H9 (cell line): ENCODE results near the gene FNDC3B. TPM values are rescaled to one million over a fixed set of nuclear protein-coding genes. Genes with fewer than 3 reads are reported as not detected.

Experiments
- DNase-seq: peaks from one replicate; pipeline ENCODE4 v3.0.0-alpha.2; 2017
- H2AFZ ChIP-seq: one replicate; pipeline ENCODE4 v1.6.1; 2013; ENCODE audit warnings: mild to moderate bottlenecking, low read length, control low read depth, moderate library complexity
- H2AK5ac ChIP-seq: 2 replicates; pipeline ENCODE4 v1.6.1; 2013; ENCODE audit warnings: low read length, control low read depth, mixed read lengths; ENCODE audit not compliant: insufficient read length
- H2BK120ac ChIP-seq: one replicate; pipeline ENCODE4 v1.6.1; 2013; ENCODE audit warnings: low read depth, mild to moderate bottlenecking, low read length, control low read depth, inconsistent platforms; ENCODE audit not compliant: poor library complexity, severe bottlenecking
- H2BK12ac ChIP-seq: 2 replicates; pipeline ENCODE4 v1.6.1; 2013; ENCODE audit warnings: low read length, control low read depth, mixed read lengths, low read depth; ENCODE audit not compliant: insufficient read length
- H2BK15ac ChIP-seq: 2 replicates; pipeline ENCODE4 v1.6.1; 2013; ENCODE audit warnings: low read depth, low read length, control low read depth
- H2BK20ac ChIP-seq: one replicate; pipeline ENCODE4 v1.6.1; 2013; ENCODE audit warnings: low read depth, mild to moderate bottlenecking, low read length, control low read depth, inconsistent platforms; ENCODE audit not compliant: poor library complexity, severe bottlenecking
- H2BK5ac ChIP-seq: 2 replicates; pipeline ENCODE4 v1.6.1; 2013; ENCODE audit warnings: low read length, control low read depth, mixed read lengths; ENCODE audit not compliant: insufficient read length
- H3K14ac ChIP-seq: 2 replicates; pipeline ENCODE4 v1.6.1; 2013; ENCODE audit warnings: low read length, control low read depth; ENCODE audit not compliant: insufficient read depth
- H3K18ac ChIP-seq: 2 replicates; pipeline ENCODE4 v1.6.1; 2013; ENCODE audit warnings: low read depth, mild to moderate bottlenecking, mixed read lengths, low read length, control low read depth; ENCODE audit not compliant: insufficient read length
- H3K23ac ChIP-seq: 2 replicates; pipeline ENCODE4 v1.6.1; 2013; ENCODE audit warnings: low read length, control low read depth, mixed read lengths, low read depth; ENCODE audit not compliant: insufficient read length
- H3K23me2 ChIP-seq: 2 replicates; pipeline ENCODE4 v1.6.1; 2013; ENCODE audit warnings: low read depth, mild to moderate bottlenecking, mixed read lengths, low read length, control low read depth; ENCODE audit not compliant: insufficient read length, poor library complexity, severe bottlenecking
- H3K27ac ChIP-seq: 2 replicates; pipeline ENCODE4 v1.5.1; 2013; ENCODE audit warnings: low read length, control low read depth, mixed read lengths, low read depth; ENCODE audit not compliant: insufficient read length
- H3K27me3 ChIP-seq: 2 replicates; pipeline ENCODE4 v1.6.1; 2013; ENCODE audit warnings: low read length, control low read depth, inconsistent platforms; ENCODE audit not compliant: insufficient read depth
- H3K4ac ChIP-seq: 2 replicates; pipeline ENCODE4 v1.6.1; 2013; ENCODE audit warnings: low read depth, mild to moderate bottlenecking, control low read depth, inconsistent platforms, low read length, moderate library complexity
- H3K4me1 ChIP-seq: 2 replicates; pipeline ENCODE4 v1.6.1; 2013; ENCODE audit warnings: low read length, control low read depth, inconsistent platforms; ENCODE audit not compliant: insufficient read depth
- H3K4me2 ChIP-seq: 2 replicates; pipeline ENCODE4 v1.6.1; 2013; ENCODE audit warnings: low read length, control low read depth, mixed read lengths; ENCODE audit not compliant: insufficient read length, insufficient read depth
- H3K56ac ChIP-seq: 2 replicates; pipeline ENCODE4 v1.6.1; 2013; ENCODE audit warnings: low read depth, mild to moderate bottlenecking, mixed read lengths, low read length, control low read depth; ENCODE audit not compliant: insufficient read length
- H3K79me1 ChIP-seq: 2 replicates; pipeline ENCODE4 v1.6.1; 2013; ENCODE audit warnings: low read depth, mild to moderate bottlenecking, moderate library complexity, low read length, control low read depth, inconsistent platforms; ENCODE audit not compliant: insufficient read depth, poor library complexity, severe bottlenecking
- H3K79me2 ChIP-seq: 2 replicates; pipeline ENCODE4 v1.6.1; 2013; ENCODE audit warnings: low read length, control low read depth, inconsistent platforms; ENCODE audit not compliant: insufficient read depth
- H3K9ac ChIP-seq: 2 replicates; pipeline ENCODE4 v1.6.1; 2013; ENCODE audit warnings: low read length, control low read depth, mixed read lengths; ENCODE audit not compliant: insufficient read length; ENCODE audit errors: extremely low read depth
- H3K9me3 ChIP-seq: one replicate; pipeline ENCODE4 v1.6.1; 2013; ENCODE audit warnings: low read depth, low read length, inconsistent platforms; ENCODE audit not compliant: control insufficient read depth
- H3T11ph ChIP-seq: one replicate; pipeline ENCODE4 v1.6.1; 2013; ENCODE audit warnings: mild to moderate bottlenecking, low read length, control low read depth, inconsistent platforms
- H4K20me1 ChIP-seq: one replicate; pipeline ENCODE4 v1.6.1; 2013; ENCODE audit not compliant: control insufficient read depth, insufficient read length, insufficient read depth
- H4K5ac ChIP-seq: 2 replicates; pipeline ENCODE4 v1.6.1; 2013; ENCODE audit warnings: low read depth, mild to moderate bottlenecking, mixed read lengths, low read length, control low read depth; ENCODE audit not compliant: insufficient read length
- H4K8ac ChIP-seq: replicated peaks from 2 replicates; pipeline ENCODE4 v1.6.1; 2013; ENCODE audit warnings: low read length, control low read depth, mixed read lengths, low read depth; ENCODE audit not compliant: insufficient read length
- H4K91ac ChIP-seq: 2 replicates; pipeline ENCODE4 v1.6.1; 2013; ENCODE audit warnings: low read depth, mild to moderate bottlenecking, moderate library complexity, mixed read lengths, low read length, control low read depth; ENCODE audit not compliant: insufficient read length
- H3K27ac Mint-ChIP-seq, 3 experiments: 2 replicates in 2 of 3; 3 replicates in 1 of 3; pipeline ENCODE4 v1.8.0; 2020 to 2021; ENCODE audit warnings: mixed read lengths in 3 of 3, mild to moderate bottlenecking in 1 of 3, moderate library complexity in 1 of 3
- H3K27me3 Mint-ChIP-seq: 2 replicates; pipeline ENCODE4 v1.8.0; 2021; ENCODE audit warnings: low read depth, mild to moderate bottlenecking, moderate library complexity, mixed read lengths
- H3K36me3 Mint-ChIP-seq, 3 experiments: 2 replicates in 2 of 3; 3 replicates in 1 of 3; pipeline ENCODE4 v1.8.0; 2020 to 2021; ENCODE audit warnings: low read depth in 3 of 3, mixed read lengths in 3 of 3; ENCODE audit not compliant: insufficient read depth in 1 of 3
- H3K4me1 Mint-ChIP-seq, 2 experiments: 2 replicates each; pipeline ENCODE4 v1.8.0; 2020; ENCODE audit warnings: mixed read lengths in 2 of 2
- H3K4me3 Mint-ChIP-seq, 2 experiments: 2 replicates in 1 of 2; 3 replicates in 1 of 2; pipeline ENCODE4 v1.8.0; 2020 to 2021; ENCODE audit warnings: mild to moderate bottlenecking in 2 of 2, mixed read lengths in 2 of 2, moderate library complexity in 1 of 2
- H3K9me3 Mint-ChIP-seq, 2 experiments: 2 replicates in 1 of 2; 3 replicates in 1 of 2; pipeline ENCODE4 v1.8.0; 2020; ENCODE audit warnings: mild to moderate bottlenecking in 2 of 2, mixed read lengths in 2 of 2, moderate library complexity in 1 of 2
- WGBS: extraction: QIAGEN DNeasy Blood & Tissue Kit; methylation state at CpG from one replicate; pipeline ENCODE4 v1.1.7; 2013; ENCODE audit warnings: missing lambda C conversion rate, low lambda C conversion rate, mixed read lengths; ENCODE audit not compliant: insufficient read length; ENCODE audit errors: extremely low coverage; 5-methylcytosine and 5-hydroxymethylcytosine counted together
- total RNA-seq: library from RNA; stranded (reverse); gene quantifications from 2 replicates; pipeline ENCODE4 v1.2.1, GENCODE V29; 2021
- TF ChIP-seq, protein P1 (sequence below): fragments of 200-600 bp; sonication (generic); conservative IDR thresholded peaks from 3 replicates; pipeline ENCODE4 v1.8.0; 2021; ENCODE audit warnings: antibody characterized with exemption, mild to moderate bottlenecking

The FNDC3B gene
- total RNA-seq, 1 experiment from 2014 or later, result 43.8 TPM

DNA sequence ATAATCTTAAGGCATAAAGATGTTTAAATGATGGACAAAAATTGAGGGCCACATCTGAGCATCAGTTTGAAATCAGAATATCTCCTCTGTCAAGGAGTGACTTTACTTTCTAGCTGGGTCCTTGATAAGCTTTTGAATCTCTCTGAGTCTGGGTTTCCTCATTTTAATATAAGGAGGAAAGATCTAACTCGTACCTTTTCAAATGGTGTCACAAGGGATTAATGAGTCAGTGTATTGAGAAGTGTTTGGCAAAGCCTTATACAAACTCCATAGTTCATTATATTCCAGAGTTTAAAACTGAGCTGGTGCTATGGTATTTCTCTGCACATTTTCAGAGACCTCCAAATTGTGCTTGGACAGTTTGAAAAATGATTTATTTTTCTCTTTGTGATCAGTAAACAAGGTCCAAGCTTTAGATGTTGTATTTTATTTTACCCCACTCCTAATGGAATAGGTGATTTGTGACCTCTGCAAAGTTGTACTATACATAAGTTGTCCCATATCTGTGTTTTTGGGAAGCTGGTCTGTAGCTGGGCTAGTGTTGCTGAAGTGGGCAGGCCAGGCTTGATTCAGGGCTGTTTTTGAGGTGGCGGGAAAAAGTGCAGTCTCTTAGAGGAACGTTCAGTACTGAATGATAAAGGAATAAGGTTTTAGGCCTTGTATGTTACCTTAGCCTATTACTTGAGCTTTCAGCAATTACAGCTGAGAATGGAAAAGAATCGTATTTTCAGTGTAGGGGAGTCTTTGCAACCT is 5.6 kb downstream of the FNDC3B start:
- peaks cover 46 to 52% of the 10 kb centered on the region in 2 experiments for H3K4me1 Mint-ChIP-seq

More for the DNA sequence above, 5.6 kb downstream of the FNDC3B start:
- no peak overlapping the region for H4K5ac ChIP-seq
- no peak overlapping the region for H3K4ac ChIP-seq
- no peak overlapping the region for H2AFZ ChIP-seq
- no peaks in the 10 kb centered on the region for H3K9me3 ChIP-seq
- no peaks in the 10 kb centered on the region for H4K20me1 ChIP-seq
- H3K27me3 Mint-ChIP-seq, result no peaks in the 10 kb centered on the region
- no peak overlapping the region for H3K9ac ChIP-seq
- no peak overlapping the region for H2BK5ac ChIP-seq
- H3K79me1 ChIP-seq, result no peaks in the 10 kb centered on the region
- no peak overlapping the region for H3K4me2 ChIP-seq
- H3K4me1 ChIP-seq, result peaks cover 5% of the 10 kb centered on the region; the same call in 1 of the 2 replicates
- H4K8ac ChIP-seq, result no peak overlapping the region
- H3K9me3 Mint-ChIP-seq, result no peaks in the 10 kb centered on the region; a peak in 2 of 5 replicates
- H3K27ac Mint-ChIP-seq, result peak overlapping the region in 2 of 3 experiments; percentile 45 to 92; a peak in 3 of 7 replicates
- H3K56ac ChIP-seq, result no peak overlapping the region
- H2BK120ac ChIP-seq, result no peak overlapping the region
- H3K18ac ChIP-seq, result no peak overlapping the region
- TF ChIP-seq, protein P1, sequence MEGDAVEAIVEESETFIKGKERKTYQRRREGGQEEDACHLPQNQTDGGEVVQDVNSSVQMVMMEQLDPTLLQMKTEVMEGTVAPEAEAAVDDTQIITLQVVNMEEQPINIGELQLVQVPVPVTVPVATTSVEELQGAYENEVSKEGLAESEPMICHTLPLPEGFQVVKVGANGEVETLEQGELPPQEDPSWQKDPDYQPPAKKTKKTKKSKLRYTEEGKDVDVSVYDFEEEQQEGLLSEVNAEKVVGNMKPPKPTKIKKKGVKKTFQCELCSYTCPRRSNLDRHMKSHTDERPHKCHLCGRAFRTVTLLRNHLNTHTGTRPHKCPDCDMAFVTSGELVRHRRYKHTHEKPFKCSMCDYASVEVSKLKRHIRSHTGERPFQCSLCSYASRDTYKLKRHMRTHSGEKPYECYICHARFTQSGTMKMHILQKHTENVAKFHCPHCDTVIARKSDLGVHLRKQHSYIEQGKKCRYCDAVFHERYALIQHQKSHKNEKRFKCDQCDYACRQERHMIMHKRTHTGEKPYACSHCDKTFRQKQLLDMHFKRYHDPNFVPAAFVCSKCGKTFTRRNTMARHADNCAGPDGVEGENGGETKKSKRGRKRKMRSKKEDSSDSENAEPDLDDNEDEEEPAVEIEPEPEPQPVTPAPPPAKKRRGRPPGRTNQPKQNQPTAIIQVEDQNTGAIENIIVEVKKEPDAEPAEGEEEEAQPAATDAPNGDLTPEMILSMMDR, result no peak
- H2BK15ac ChIP-seq, result no peak overlapping the region
- H3K27ac ChIP-seq, result no peak overlapping the region
- WGBS, result no CpG with 5 or more reads among the region's 4 CpGs
- H3K14ac ChIP-seq, result no peak overlapping the region
- DNase-seq, result no peak
- H2BK12ac ChIP-seq, result no peak overlapping the region
- H2AK5ac ChIP-seq, result no peak overlapping the region
- H2BK20ac ChIP-seq, result no peak overlapping the region
- peaks cover 9% of the 10 kb centered on the region for H3K23me2 ChIP-seq
- H3T11ph ChIP-seq, result no peak overlapping the region
- H3K4me3 Mint-ChIP-seq, result no peak overlapping the region
- peaks cover 6 to 13% (median 7%) of the 10 kb centered on the region in 3 experiments; a peak in 6 of 7 replicates for H3K36me3 Mint-ChIP-seq
- peaks cover 27% of the 10 kb centered on the region; the same call in 1 of the 2 replicates for H3K79me2 ChIP-seq
- no peak overlapping the region for H4K91ac ChIP-seq
- no peak overlapping the region for H3K23ac ChIP-seq
- no peaks in the 10 kb centered on the region for H3K27me3 ChIP-seq
